PC-3 (cell line): ENCODE measurements around the gene CYP11A1. TPM values are rescaled to one million over a fixed set of nuclear protein-coding genes. Genes with fewer than 3 reads are reported as not detected.

ENCODE experiments used
- ATAC-seq: fragments of 200-7000 bp; cut with Tn5 transposase; 2 replicates; pipeline ENCODE4 v1.9.1; 2020; ENCODE audit warnings: mild to moderate bottlenecking, moderate library complexity
- BruUV-seq: library from RNA; stranded (reverse); fragments of 400-500 nt; replicated peaks from 2 replicates; lab custom pipeline; 2021; lab: Mats Ljungman, UMichigan
- CTCF ChIA-PET: fragments of 300-600 bp; sonication (Branson Sonifier 250); formaldehyde crosslinking; loops from one replicate; lab custom pipeline; 2022; ENCODE audit warnings: antibody characterized with exemption; lab: Charles Lee
- POLR2A ChIA-PET: fragments of 300-600 bp; sonication (Branson Sonifier 250); formaldehyde crosslinking; loops from one replicate; lab custom pipeline; 2022; ENCODE audit warnings: antibody characterized with exemption; ENCODE audit not compliant: unreplicated experiment; lab: Charles Lee
- DNase-seq: peaks from one replicate; pipeline ENCODE4 v3.0.0-alpha.2; 2015
- H2AFZ ChIP-seq: fragments of 300-600 bp; sonication (generic); 2 replicates; pipeline ENCODE4 v1.6.0; 2016; ENCODE audit warnings: antibody characterized with exemption, low read length
- H3F3A ChIP-seq: fragments of 300-600 bp; sonication (generic); one replicate; pipeline ENCODE4 v1.6.0; 2017; ENCODE audit warnings: antibody characterized with exemption, low read length, control low read depth, mild to moderate bottlenecking; ENCODE audit not compliant: unreplicated experiment
- H3K27ac ChIP-seq: fragments of 300-600 bp; sonication (generic); 2 replicates; pipeline ENCODE4 v1.5.1; 2016; ENCODE audit warnings: mild to moderate bottlenecking, low read length
- H3K27me3 ChIP-seq: fragments of 300-600 bp; sonication (generic); 2 replicates; pipeline ENCODE4 v1.6.1; 2016; ENCODE audit warnings: low read length, mixed read lengths
- H3K36me3 ChIP-seq: fragments of 300-600 bp; sonication (generic); 2 replicates; pipeline ENCODE4 v1.6.1; 2016; ENCODE audit warnings: low read depth, mixed run types, low read length, mixed read lengths
- H3K4me1 ChIP-seq: fragments of 300-600 bp; sonication (generic); 2 replicates; pipeline ENCODE4 v1.5.1; 2016; ENCODE audit warnings: low read length; ENCODE audit not compliant: insufficient read depth
- H3K4me2 ChIP-seq: fragments of 300-600 bp; sonication (generic); 2 replicates; pipeline ENCODE4 v1.6.0; 2016; ENCODE audit warnings: low read length
- H3K4me3 ChIP-seq: fragments of 300-600 bp; sonication (generic); 2 replicates; pipeline ENCODE4 v1.5.1; 2016; ENCODE audit warnings: mild to moderate bottlenecking, low read length, mixed read lengths
- H3K79me2 ChIP-seq: fragments of 300-600 bp; sonication (generic); 2 replicates; pipeline ENCODE4 v1.6.1; 2017; ENCODE audit warnings: low read length, mixed read lengths
- H3K9ac ChIP-seq: fragments of 300-600 bp; sonication (generic); 2 replicates; pipeline ENCODE4 v1.6.0; 2016; ENCODE audit warnings: mild to moderate bottlenecking, low read length
- H3K9me2 ChIP-seq: fragments of 300-600 bp; sonication (generic); replicated peaks from 2 replicates; pipeline ENCODE4 v1.6.1; 2016; ENCODE audit warnings: mixed run types, low read length, mixed read lengths
- H3K9me3 ChIP-seq: fragments of 300-600 bp; sonication (generic); 2 replicates; pipeline ENCODE4 v1.6.1; 2016; ENCODE audit warnings: low read length, mixed read lengths
- H4K20me1 ChIP-seq: fragments of 300-600 bp; sonication (generic); 2 replicates; pipeline ENCODE4 v1.6.1; 2016; ENCODE audit warnings: low read length, mixed read lengths
- CTCF ChIP-seq: fragments of 300-600 bp; sonication (generic); conservative IDR thresholded peaks from 2 replicates; pipeline ENCODE4 v1.5.1; 2017; ENCODE audit warnings: antibody characterized with exemption, low read depth, mild to moderate bottlenecking, low read length
- EZH2 ChIP-seq: fragments of 300-600 bp; sonication (generic); IDR thresholded peaks from one replicate; pipeline ENCODE4 v1.6.1; 2017; ENCODE audit warnings: antibody characterized with exemption, mild to moderate bottlenecking, low read length; ENCODE audit not compliant: unreplicated experiment
- EZH2phosphoT487 ChIP-seq: fragments of 300-600 bp; sonication (generic); IDR thresholded peaks from 2 replicates; pipeline ENCODE4 v1.6.1; 2018; ENCODE audit warnings: mild to moderate bottlenecking, antibody characterized with exemption, low read length, borderline replicate concordance
- intact Hi-C: fragments of 100-400 bp; cut with micrococcal nuclease; formaldehyde crosslinking; loops from 2 replicates; pipeline ENCODE4 v1.9.0; 2023
- total RNA-seq: library from RNA; depleted of rRNA; stranded (reverse); fragments of >200 nt; gene quantifications from 2 replicates; pipeline ENCODE4 v1.2.3, GENCODE V29; 2014

Gene CYP11A1
- total RNA-seq, 1 experiment from 2014 or later, result 0.18 TPM

- DNase-seq (peak; percentile 98), ATAC-seq (peak; percentile 78)
- ChIA-PET CTCF (no interaction called here), POLR2A (interaction anchor here (0.6 to 1.0 kb wide), 4 partner anchors 12 to 267 kb away, joined by 3 read pairs; no protein-coding TSS in a partner anchor)
- Histone ChIP-seq H3K79me2 (peaks cover 11% of the 10 kb centered on the region), H2AFZ (no peak overlapping the region), H3K9me3 (no peaks in the 10 kb centered on the region), H3K9me2 (no peaks in the 10 kb centered on the region), H3K4me2 (peak overlapping the region; percentile 71), H3K9ac (peak overlapping the region; percentile 88), H4K20me1 (no peaks in the 10 kb centered on the region), H3K36me3 (no peaks in the 10 kb centered on the region), H3K4me1 (peaks cover 67% of the 10 kb centered on the region), H3K27ac (peak overlapping the region; percentile 100), H3K4me3 (no peak overlapping the region), H3K27me3 (no peaks in the 10 kb centered on the region), H3F3A (peaks cover 6% of the 10 kb centered on the region)
- TSS peak; percentile 66 for BruUV-seq
- TF ChIP-seq EZH2 (no peak), CTCF (0 out of 2 replicates have a peak, but pooled peaks have one; percentile 22), EZH2phosphoT487 (no peak)
- intact Hi-C loops, result loop anchor here (5.0 kb wide), 1 partner anchor 36 kb away; the partner anchor contains the start of gene SEMA7A
These were observed 29.2 kb upstream of the CYP11A1 start for GRCh38 chr15:74396445-74397238.

- H3K9ac ChIP-seq, result peak overlapping the region; percentile 88
- ChIA-PET POLR2A (interaction anchor here (1.0 kb wide), 1 partner anchor 11 kb away, joined by 3 read pairs; no protein-coding TSS in a partner anchor), CTCF (no interaction called here)
- peaks cover 11% of the 10 kb centered on the region for H3K79me2 ChIP-seq
- H3K36me3 ChIP-seq, result no peaks in the 10 kb centered on the region
- no peaks in the 10 kb centered on the region for H4K20me1 ChIP-seq
- H3K4me1 ChIP-seq, result peaks cover 62% of the 10 kb centered on the region
- H3F3A ChIP-seq, result peaks cover 6% of the 10 kb centered on the region
- no peak overlapping the region for H2AFZ ChIP-seq
- ATAC-seq (no peak), DNase-seq (peak; percentile 30)
- H3K4me2 ChIP-seq, result peak overlapping the region; percentile 64
- H3K27ac ChIP-seq, result peak overlapping the region; percentile 100
- no peaks in the 10 kb centered on the region for H3K9me2 ChIP-seq
- no TSS peak for BruUV-seq
- H3K4me3 ChIP-seq, result no peak overlapping the region
- no peaks in the 10 kb centered on the region for H3K9me3 ChIP-seq
- intact Hi-C loops, result loop anchor here (5.0 kb wide), 1 partner anchor 36 kb away; the partner anchor contains the start of gene SEMA7A
- H3K27me3 ChIP-seq, result no peaks in the 10 kb centered on the region
- TF ChIP-seq EZH2 (no peak), CTCF (no peak), EZH2phosphoT487 (no peak)
These were observed 28.6 kb upstream of the CYP11A1 start for GRCh38 chr15:74396146-74396438.
